Measurements from ENCODE around the gene STRBP. TPM values are rescaled to one million over a fixed set of nuclear protein-coding genes. Genes with fewer than 3 reads are reported as not detected.

Gene STRBP
- 1 to 10 TPM; 6.0 to 9.3 (median 8.1) TPM for total RNA-seq

GRCh38 chr9:123268465-123269259 lies at the start of gene STRBP:
STRBP (minus strand) TSS chr9:123268586; CDS start chr9:123184134, 84,452 bp downstream.
- DNase-seq (ENCODE audit: low spot score) (peak; percentile 52), ATAC-seq (ENCODE audit: low FRiP score) (peak; percentile 95)
- no peak for TF ChIP-seq CTCF (IDR thresholded peaks at IDR 0.05)

GRCh38 chr9:123316053-123316718 lies 47.8 kb upstream of the STRBP start:
- ATAC-seq (ENCODE audit: low FRiP score) (no peak), DNase-seq (ENCODE audit: low spot score) (no peak)
- TF ChIP-seq CTCF (IDR thresholded peaks at IDR 0.05) = no peak

DNA sequence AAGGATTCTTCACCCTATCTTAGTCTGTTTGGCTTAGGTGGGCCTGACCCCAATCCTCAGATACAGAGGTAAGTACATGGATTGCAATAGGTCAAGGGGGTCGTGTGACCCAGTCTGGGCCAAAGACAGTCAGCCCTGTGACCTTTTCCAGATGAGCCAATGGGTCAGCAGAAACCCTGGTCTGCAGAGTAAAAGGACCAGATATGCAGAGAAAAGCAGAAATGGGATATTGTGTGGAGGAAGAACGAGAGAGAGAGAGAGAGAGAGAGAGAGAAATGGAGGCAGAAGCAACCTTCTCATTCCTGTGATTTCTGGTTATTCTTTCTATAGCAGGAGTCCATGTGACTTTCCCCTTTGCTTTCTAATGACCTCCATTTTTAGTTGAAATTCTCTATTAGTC lies 47.2 kb upstream of the STRBP start:
- ATAC-seq (ENCODE audit: low FRiP score) (no peak), DNase-seq (ENCODE audit: low spot score) (no peak)
- no peak for TF ChIP-seq CTCF (IDR thresholded peaks at IDR 0.05)

DNA sequence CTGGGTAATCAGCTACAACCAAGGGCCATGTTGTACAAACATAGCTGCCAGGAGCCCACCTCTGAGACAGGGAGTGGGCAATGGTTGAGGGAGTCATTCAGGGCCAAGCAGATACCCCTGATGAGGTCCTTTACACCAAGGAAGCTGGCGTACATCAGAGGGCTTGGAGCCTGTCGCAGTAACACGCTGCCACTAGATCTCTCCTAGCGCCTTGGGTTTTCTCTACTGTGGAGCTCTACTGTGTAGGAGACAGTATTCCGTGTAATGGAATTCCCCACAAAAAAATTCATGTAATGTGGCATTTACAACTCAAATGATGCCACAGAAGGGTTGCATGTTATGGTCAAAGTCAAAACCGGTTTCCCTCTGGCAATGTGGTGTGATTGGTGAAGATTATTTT lies 46.2 kb upstream of the STRBP start:
- TF ChIP-seq CTCF (IDR thresholded peaks at IDR 0.05) = no peak
- no peak for ATAC-seq (ENCODE audit: low FRiP score)

GRCh38 chr9:123312306-123312877 lies 44.0 kb upstream of the STRBP start:
- DNase-seq (ENCODE audit: low spot score) (no peak), ATAC-seq (ENCODE audit: low FRiP score) (no peak)
- TF ChIP-seq CTCF (IDR thresholded peaks at IDR 0.05) = no peak

More for the DNA sequence above, 46.2 kb upstream of the STRBP start:
- no peak for DNase-seq (ENCODE audit: low spot score)

DNA sequence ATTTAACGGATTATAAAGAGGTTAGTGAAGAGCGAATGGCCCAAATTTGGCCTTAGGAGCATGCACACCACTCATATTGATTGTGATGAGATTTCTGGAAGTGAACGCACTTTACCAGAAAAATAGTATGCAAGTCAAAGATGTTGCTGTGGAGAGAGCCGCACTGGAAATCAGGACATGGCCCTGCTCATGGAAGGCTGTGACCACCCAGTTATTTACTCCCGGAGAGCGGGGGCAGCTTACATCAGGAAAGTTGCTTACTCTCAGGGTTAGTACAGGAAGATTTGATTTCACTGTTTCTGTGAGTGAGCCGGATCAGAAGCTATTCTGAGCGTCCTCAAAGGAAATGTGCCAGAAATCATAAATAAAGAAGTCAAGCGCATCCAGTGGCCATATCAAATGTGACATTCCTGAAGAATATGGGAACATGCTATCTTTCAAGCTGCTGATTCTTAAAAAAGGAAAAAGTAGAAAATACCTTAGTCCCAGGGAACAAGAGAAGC lies 42.9 kb upstream of the STRBP start:
- ATAC-seq (ENCODE audit: low FRiP score) (no peak), DNase-seq (ENCODE audit: low spot score) (no peak)
- TF ChIP-seq CTCF (IDR thresholded peaks at IDR 0.05) = no peak
